ENCODE data around the gene NT5DC2. TPM values are rescaled to one million over a fixed set of nuclear protein-coding genes. Genes with fewer than 3 reads are reported as not detected.

The NT5DC2 gene
- total RNA-seq, 1 donor from 2014 or later: 309 TPM

DNA sequence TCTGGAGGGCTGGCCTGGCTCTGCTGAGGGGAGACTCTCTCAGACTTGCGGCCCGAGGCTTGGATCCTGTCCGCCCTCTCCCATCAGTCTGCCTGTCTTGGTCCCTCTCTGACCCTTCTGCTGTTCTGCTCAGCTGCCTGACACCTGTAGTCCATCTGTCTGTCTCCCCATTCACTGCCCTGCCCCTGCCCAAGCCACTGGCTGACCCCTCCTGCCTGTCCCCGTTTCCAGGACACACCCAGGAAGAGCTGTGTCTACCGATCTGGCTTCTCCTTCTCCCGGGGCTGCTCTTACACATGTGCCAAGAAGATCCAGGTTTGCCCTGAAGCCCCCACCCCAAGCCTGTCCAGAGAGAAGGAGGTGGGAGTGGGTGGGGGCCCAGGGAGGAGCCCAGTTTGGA, 18.5 kb downstream of the NT5DC2 start:
- Mint-ChIP-seq H3K9me3 (ENCODE audit: low read depth) (no peaks in the 10 kb centered on the region), H3K4me3 (ENCODE audit: unreplicated experiment) (no peak overlapping the region), H3K27me3 (ENCODE audit: low read depth) (peaks cover 3% of the 10 kb centered on the region), H3K4me1 (ENCODE audit: low read depth) (no peaks in the 10 kb centered on the region), H3K27ac (ENCODE audit: unreplicated experiment) (no peak overlapping the region), H3K36me3 (ENCODE audit: low read depth) (no peaks in the 10 kb centered on the region)
- TF ChIP-seq, protein P1, sequence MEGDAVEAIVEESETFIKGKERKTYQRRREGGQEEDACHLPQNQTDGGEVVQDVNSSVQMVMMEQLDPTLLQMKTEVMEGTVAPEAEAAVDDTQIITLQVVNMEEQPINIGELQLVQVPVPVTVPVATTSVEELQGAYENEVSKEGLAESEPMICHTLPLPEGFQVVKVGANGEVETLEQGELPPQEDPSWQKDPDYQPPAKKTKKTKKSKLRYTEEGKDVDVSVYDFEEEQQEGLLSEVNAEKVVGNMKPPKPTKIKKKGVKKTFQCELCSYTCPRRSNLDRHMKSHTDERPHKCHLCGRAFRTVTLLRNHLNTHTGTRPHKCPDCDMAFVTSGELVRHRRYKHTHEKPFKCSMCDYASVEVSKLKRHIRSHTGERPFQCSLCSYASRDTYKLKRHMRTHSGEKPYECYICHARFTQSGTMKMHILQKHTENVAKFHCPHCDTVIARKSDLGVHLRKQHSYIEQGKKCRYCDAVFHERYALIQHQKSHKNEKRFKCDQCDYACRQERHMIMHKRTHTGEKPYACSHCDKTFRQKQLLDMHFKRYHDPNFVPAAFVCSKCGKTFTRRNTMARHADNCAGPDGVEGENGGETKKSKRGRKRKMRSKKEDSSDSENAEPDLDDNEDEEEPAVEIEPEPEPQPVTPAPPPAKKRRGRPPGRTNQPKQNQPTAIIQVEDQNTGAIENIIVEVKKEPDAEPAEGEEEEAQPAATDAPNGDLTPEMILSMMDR (IDR thresholded peaks at IDR 0.05): no peak
- no peak for DNase-seq (ENCODE audit: low spot score)

DNA sequence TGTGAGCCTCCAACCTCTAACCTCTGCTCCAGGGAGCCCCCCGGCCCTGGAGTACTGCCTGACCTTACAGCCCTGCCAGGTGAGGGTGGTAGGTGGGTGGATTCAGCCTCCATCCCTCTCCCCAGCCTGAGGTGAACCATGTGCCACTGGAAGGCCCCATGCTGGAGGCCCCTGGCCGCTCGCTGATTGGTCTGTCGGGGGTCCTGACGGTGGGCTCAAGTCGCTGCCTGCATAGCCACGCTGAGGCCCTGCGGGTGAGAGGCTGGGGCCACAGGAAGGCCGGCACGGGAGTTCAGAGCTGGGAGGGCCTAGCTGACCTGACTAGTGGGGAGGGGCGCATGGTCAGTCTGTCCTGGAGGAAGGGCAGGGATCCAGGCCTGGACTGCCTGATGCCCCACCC, 19.1 kb downstream of the NT5DC2 start:
- no peak overlapping the region for H3K27ac Mint-ChIP-seq (ENCODE audit: unreplicated experiment)
- H3K36me3 Mint-ChIP-seq (ENCODE audit: low read depth): no peaks in the 10 kb centered on the region
- DNase-seq (ENCODE audit: low spot score): no peak
- H3K27me3 Mint-ChIP-seq (ENCODE audit: low read depth): peaks cover 3% of the 10 kb centered on the region
- no peaks in the 10 kb centered on the region for H3K4me1 Mint-ChIP-seq (ENCODE audit: low read depth)
- TF ChIP-seq, protein P1 (IDR thresholded peaks at IDR 0.05): no peak
- no peaks in the 10 kb centered on the region for H3K9me3 Mint-ChIP-seq (ENCODE audit: low read depth)
- no peak overlapping the region for H3K4me3 Mint-ChIP-seq (ENCODE audit: unreplicated experiment)

DNA sequence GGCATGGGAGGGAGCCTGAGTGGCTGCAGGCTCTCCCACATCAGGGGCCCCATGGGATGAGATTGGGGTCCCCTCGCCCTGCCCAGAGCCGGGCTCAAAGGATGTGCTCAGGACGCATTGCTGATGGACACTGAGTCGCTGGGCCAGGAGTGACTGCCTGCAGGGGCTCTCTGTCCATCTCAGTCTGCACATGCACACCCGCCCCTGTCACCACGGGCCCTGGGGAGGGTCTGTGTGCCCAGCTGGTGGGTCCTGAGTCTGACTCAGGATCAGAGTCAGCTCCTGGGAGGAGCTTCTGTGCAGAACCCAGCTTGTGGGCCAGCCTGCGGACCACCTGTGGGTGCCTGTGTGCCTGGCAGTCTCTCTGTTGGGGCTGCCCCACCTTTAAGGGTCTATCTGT, 20.4 kb downstream of the NT5DC2 start:
- Mint-ChIP-seq H3K27me3 (ENCODE audit: low read depth) (peaks cover 3% of the 10 kb centered on the region), H3K9me3 (ENCODE audit: low read depth) (no peaks in the 10 kb centered on the region), H3K27ac (ENCODE audit: unreplicated experiment) (no peak overlapping the region), H3K36me3 (ENCODE audit: low read depth) (no peaks in the 10 kb centered on the region), H3K4me3 (ENCODE audit: unreplicated experiment) (no peak overlapping the region), H3K4me1 (ENCODE audit: low read depth) (no peaks in the 10 kb centered on the region)
- TF ChIP-seq, protein P1 (IDR thresholded peaks at IDR 0.05): no peak
- no peak for DNase-seq (ENCODE audit: low spot score)

DNA sequence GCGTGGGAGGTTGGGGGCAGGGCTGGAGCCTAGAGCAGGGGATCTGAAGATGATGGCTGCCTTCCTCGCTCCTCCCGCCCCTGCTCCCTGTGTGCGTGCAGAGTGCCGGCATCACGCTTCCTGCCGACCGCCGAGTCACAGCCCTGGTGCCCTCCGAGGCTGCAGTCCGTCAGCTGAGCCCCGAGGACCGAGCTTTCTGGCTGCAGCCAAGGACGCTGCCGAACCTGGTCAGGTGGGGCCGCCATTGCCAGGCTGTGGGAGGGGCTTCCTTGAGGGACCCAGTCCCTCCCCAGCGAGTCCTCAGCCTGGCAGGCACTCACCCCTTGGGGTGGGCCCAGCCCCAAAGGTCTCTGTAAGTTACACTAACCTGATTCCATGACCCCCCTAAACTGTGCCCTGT, 20.9 kb downstream of the NT5DC2 start:
- no peak overlapping the region for H3K27ac Mint-ChIP-seq (ENCODE audit: unreplicated experiment)
- H3K4me3 Mint-ChIP-seq (ENCODE audit: unreplicated experiment): no peak overlapping the region
- DNase-seq (ENCODE audit: low spot score): no peak
- TF ChIP-seq, protein P1 (IDR thresholded peaks at IDR 0.05): no peak
- H3K9me3 Mint-ChIP-seq (ENCODE audit: low read depth): no peaks in the 10 kb centered on the region
- no peaks in the 10 kb centered on the region for H3K36me3 Mint-ChIP-seq (ENCODE audit: low read depth)
- H3K27me3 Mint-ChIP-seq (ENCODE audit: low read depth): peaks cover 3% of the 10 kb centered on the region
- H3K4me1 Mint-ChIP-seq (ENCODE audit: low read depth): no peaks in the 10 kb centered on the region

DNA sequence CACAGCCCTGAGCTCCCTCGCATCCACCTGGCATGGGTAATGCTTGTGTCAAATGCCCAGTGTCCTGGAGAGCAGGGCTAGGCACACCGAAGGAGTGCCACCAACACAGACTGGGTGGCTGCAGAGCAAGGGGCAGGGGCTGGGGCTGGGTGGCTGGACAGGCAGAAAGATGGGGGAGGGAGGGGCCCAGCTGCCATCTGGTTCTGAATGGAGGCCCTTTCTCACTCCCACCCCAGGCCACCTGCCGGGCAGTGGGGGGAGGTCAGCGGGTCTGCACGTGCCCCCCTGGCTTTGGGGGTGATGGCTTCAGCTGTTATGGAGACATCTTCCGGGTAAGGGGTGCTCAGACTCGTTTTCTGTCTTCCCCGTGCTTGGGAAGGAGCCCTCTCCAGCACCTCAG, 21.6 kb downstream of the NT5DC2 start:
- Mint-ChIP-seq H3K27me3 (ENCODE audit: low read depth) (peaks cover 3% of the 10 kb centered on the region), H3K27ac (ENCODE audit: unreplicated experiment) (no peak overlapping the region), H3K9me3 (ENCODE audit: low read depth) (no peaks in the 10 kb centered on the region), H3K4me1 (ENCODE audit: low read depth) (peaks cover 5% of the 10 kb centered on the region), H3K36me3 (ENCODE audit: low read depth) (no peaks in the 10 kb centered on the region), H3K4me3 (ENCODE audit: unreplicated experiment) (no peak overlapping the region)
- TF ChIP-seq, protein P1 (IDR thresholded peaks at IDR 0.05): no peak
- DNase-seq (ENCODE audit: low spot score): no peak
